Naive thymus-derived CD4-positive, alpha-beta T cell (primary cell): Measurements from ENCODE around the gene TMEM9. TPM values are rescaled to one million over a fixed set of nuclear protein-coding genes. Genes with fewer than 3 reads are reported as not detected.
"Not testable (repeated sequence)": the region's sequence is repeated elsewhere in the genome, so short reads cannot be mapped to it uniquely, and the experiment has no call there.

ENCODE experiments used
- ATAC-seq: fragments of 150-1000 bp; cut with Tn5 transposase; 2 replicates; pipeline ENCODE4 v1.10.0; 2021; ENCODE audit warnings: mild to moderate bottlenecking, moderate library complexity
- CTCF ChIA-PET: fragments of 350-600 bp; sonication (Branson Sonifier 250); formaldehyde crosslinking; loops from one replicate; lab custom pipeline; 2021; ENCODE audit warnings: antibody characterized with exemption; lab: Charles Lee
- POLR2A ChIA-PET: fragments of 350-600 bp; sonication (Branson Sonifier 250); formaldehyde crosslinking; loops from one replicate; lab custom pipeline; 2021; ENCODE audit warnings: antibody characterized with exemption, inconsistent platforms; lab: Charles Lee
- DNase-seq, 9 donors: peaks; one replicate each; pipeline versions ENCODE4 v3.0.0 to v3.0.0-alpha.2; 2020 to 2022; ENCODE audit warnings: mixed read lengths in 1 of 9
- H3K27ac ChIP-seq: one replicate; pipeline ENCODE4 v1.7.0; 2013; ENCODE audit warnings: mild to moderate bottlenecking, low read depth, low read length, moderate library complexity
- H3K27me3 ChIP-seq, 2 donors: one replicate each; pipeline ENCODE4 v1.7.0; 2013; ENCODE audit warnings: low read length in 2 of 2, mild to moderate bottlenecking in 2 of 2, moderate library complexity in 2 of 2; ENCODE audit not compliant: control insufficient read depth in 2 of 2, insufficient read depth in 2 of 2
- H3K36me3 ChIP-seq, 3 experiments: 1 replicate in 2 of 3; 2 replicates in 1 of 3; pipeline ENCODE4 v1.7.0; 2013; ENCODE audit warnings: low read length in 3 of 3, mild to moderate bottlenecking in 3 of 3, moderate library complexity in 1 of 3; ENCODE audit not compliant: insufficient read depth in 3 of 3, control insufficient read depth in 2 of 3
- H3K4me1 ChIP-seq, 2 donors: one replicate each; pipeline ENCODE4 v1.7.0; 2013; ENCODE audit warnings: low read length in 2 of 2, mild to moderate bottlenecking in 2 of 2, moderate library complexity in 1 of 2; ENCODE audit not compliant: control insufficient read depth in 2 of 2, insufficient read depth in 2 of 2
- H3K4me3 ChIP-seq: 2 replicates; pipeline ENCODE4 v1.7.0; 2013; ENCODE audit warnings: mild to moderate bottlenecking, low read length
- H3K9me3 ChIP-seq, 3 experiments: 1 replicate in 2 of 3; 2 replicates in 1 of 3; pipeline ENCODE4 v1.7.0; 2013; ENCODE audit warnings: low read length in 3 of 3; ENCODE audit not compliant: control insufficient read depth in 2 of 3
- H3K27ac Mint-ChIP-seq, 9 donors: one replicate each; pipeline ENCODE4 v1.8.0; 2020 to 2022; ENCODE audit warnings: mixed read lengths in 9 of 9, mild to moderate bottlenecking in 8 of 9, moderate library complexity in 5 of 9, inconsistent platforms in 2 of 9
- H3K27me3 Mint-ChIP-seq, 5 donors: one replicate each; pipeline ENCODE4 v1.8.0; 2021 to 2022; ENCODE audit warnings: mixed read lengths in 5 of 5, mild to moderate bottlenecking in 1 of 5
- H3K36me3 Mint-ChIP-seq, 5 donors: one replicate each; pipeline ENCODE4 v1.8.0; 2020 to 2022; ENCODE audit warnings: mixed read lengths in 5 of 5, mild to moderate bottlenecking in 3 of 5, inconsistent platforms in 1 of 5
- H3K4me1 Mint-ChIP-seq, 7 donors: one replicate each; pipeline ENCODE4 v1.8.0; 2020 to 2022; ENCODE audit warnings: mixed read lengths in 7 of 7, mild to moderate bottlenecking in 3 of 7, inconsistent platforms in 1 of 7
- H3K4me3 Mint-ChIP-seq, 10 donors: one replicate each; pipeline ENCODE4 v1.8.0; 2020 to 2022; ENCODE audit warnings: mild to moderate bottlenecking in 10 of 10, mixed read lengths in 10 of 10, moderate library complexity in 6 of 10, inconsistent platforms in 2 of 10
- H3K9me3 Mint-ChIP-seq, 11 donors: one replicate each; pipeline ENCODE4 v1.8.0; 2020 to 2022; ENCODE audit warnings: mixed read lengths in 11 of 11, mild to moderate bottlenecking in 4 of 11, inconsistent platforms in 1 of 11, moderate library complexity in 1 of 11
- intact Hi-C, 2 donors: fragments of 100-400 bp; cut with micrococcal nuclease; formaldehyde crosslinking; loops; one replicate each; pipeline ENCODE4 v1.15.1; 2023
- polyA plus RNA-seq, 2 donors: library from polyadenylated mRNA; unstranded; fragments of 300-500 nt; fragmentation: Illumina TruSeq; gene quantifications; one replicate each; pipeline ENCODE4 v1.2.3, GENCODE V29; 2021
- total RNA-seq, 6 experiments: library from RNA in 5 of 6; stranded (reverse) in 5 of 6; gene quantifications; 1 replicate in 5 of 6; 2 replicates in 1 of 6; pipeline ENCODE4 v1.2.3 and lab custom pipeline; 2021 to 2026

The TMEM9 gene
- total and polyA plus RNA-seq, 7 experiments from 2014 or later: 15.3 to 56.4 (median 22.7) TPM

DNA sequence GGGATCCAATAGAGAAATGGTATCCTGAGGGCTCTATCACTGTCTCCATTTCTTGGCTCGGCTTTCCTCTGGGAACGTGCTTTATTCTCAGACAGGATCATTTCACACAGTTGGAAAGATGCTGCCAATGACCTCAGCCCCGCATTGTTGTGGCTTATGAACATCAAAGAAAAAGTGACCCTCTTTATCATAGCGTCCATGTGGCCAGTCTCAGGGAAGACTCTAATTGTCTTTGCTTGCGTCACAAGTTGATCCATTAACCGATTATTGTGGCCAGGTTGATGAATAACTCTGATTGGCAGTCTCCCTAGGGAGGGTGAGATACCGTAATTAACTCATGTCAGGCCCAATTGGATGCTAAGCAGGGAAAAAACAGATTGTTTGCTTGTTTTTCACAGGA lies 10.4 kb upstream of the TMEM9 start:
- Histone ChIP-seq H3K36me3 (no peaks in the 10 kb centered on the region), H3K4me1 (no peaks in the 10 kb centered on the region), H3K27ac (no peak overlapping the region), H3K27me3 (no peaks in the 10 kb centered on the region), H3K4me3 (no peak overlapping the region), H3K9me3 (no peaks in the 10 kb centered on the region)
- Mint-ChIP-seq H3K4me3 (no peak overlapping the region), H3K4me1 (no peaks in the 10 kb centered on the region), H3K36me3 (no peaks in the 10 kb centered on the region), H3K9me3 (no peaks in the 10 kb centered on the region), H3K27ac (no peak overlapping the region), H3K27me3 (peaks cover 4 to 41% (median 7%) of the 10 kb centered on the region in 5 donors)
- POLR2A ChIA-PET: no interaction called here
- CTCF ChIA-PET: no interaction called here
- DNase-seq: no peak
- ATAC-seq: no peak
- intact Hi-C loops: no loop called here

- CTCF ChIA-PET: no interaction called here
Measured at GRCh38 chr1:201163707-201164106, 9.4 kb upstream of the TMEM9 start.

DNA sequence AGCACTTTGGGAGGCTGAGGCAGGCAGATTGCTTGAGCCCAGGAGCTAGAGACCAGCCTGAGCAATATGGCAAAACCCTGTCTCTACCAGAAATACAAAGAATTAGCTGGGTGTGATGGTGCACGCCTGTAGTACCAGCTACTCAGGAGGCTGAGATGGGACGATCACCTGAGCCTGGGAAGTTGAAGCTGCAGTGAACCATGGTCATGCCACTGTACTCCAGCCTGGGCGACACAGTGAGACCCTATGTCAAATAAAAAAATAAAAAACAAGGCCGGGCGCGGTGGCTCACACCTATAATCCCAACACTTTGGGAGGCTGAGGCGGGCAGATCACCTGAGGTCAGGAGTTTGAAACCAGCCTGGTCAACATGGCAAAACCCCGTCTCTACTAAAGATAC lies 8.8 kb upstream of the TMEM9 start:
- H3K27me3 ChIP-seq, H3K9me3 ChIP-seq, H3K4me1 ChIP-seq, intact Hi-C loops, POLR2A ChIA-PET, DNase-seq, H3K27ac ChIP-seq, H3K4me1 Mint-ChIP-seq, H3K36me3 Mint-ChIP-seq, H3K9me3 Mint-ChIP-seq, H3K4me3 ChIP-seq, ATAC-seq, H3K27ac Mint-ChIP-seq, H3K4me3 Mint-ChIP-seq, H3K36me3 ChIP-seq: not testable (repeated sequence)
- CTCF ChIA-PET: interaction anchor here (1.0 kb wide), 1 partner anchor 9 kb away, joined by 3 read pairs; the partner anchor contains the start of gene TMEM9
- peaks cover 6 to 38% (median 12%) of the 10 kb centered on the region in 5 donors for H3K27me3 Mint-ChIP-seq

More at GRCh38 chr1:201163707-201164106, 9.4 kb upstream of the TMEM9 start:
- Mint-ChIP-seq H3K27ac (no peak overlapping the region), H3K4me3 (no peak overlapping the region), H3K27me3 (peaks cover 6 to 40% (median 7%) of the 10 kb centered on the region in 5 donors), H3K4me1 (no peaks in the 10 kb centered on the region), H3K36me3 (no peaks in the 10 kb centered on the region), H3K9me3 (no peaks in the 10 kb centered on the region)
- Histone ChIP-seq H3K4me3 (no peak overlapping the region), H3K27me3 (no peaks in the 10 kb centered on the region), H3K9me3 (no peaks in the 10 kb centered on the region), H3K27ac (no peak overlapping the region), H3K36me3 (no peaks in the 10 kb centered on the region), H3K4me1 (no peaks in the 10 kb centered on the region)
- intact Hi-C loops: no loop called here
- POLR2A ChIA-PET: no interaction called here
- ATAC-seq (no peak), DNase-seq (no peak)

DNA sequence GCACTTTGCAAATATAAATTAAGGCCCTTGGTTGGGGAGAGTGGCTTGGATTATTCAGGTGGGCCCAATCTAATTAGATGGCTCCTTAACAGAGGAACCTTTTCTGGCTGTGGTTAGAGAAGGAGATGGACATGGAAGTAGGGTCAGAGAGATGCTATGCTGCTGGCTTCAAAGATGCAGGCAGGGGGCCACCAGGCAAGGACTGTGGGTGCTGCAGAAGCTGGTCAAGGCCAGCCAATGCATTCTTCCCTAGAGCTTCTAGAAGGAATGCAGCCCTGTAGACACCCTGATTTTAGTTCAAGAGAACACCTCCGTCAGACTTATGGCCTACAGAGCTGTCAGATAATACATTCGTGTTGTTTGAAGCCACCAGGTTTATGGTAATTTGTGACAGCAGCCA lies 3.7 kb upstream of the TMEM9 start:
- Mint-ChIP-seq H3K9me3 (no peaks in the 10 kb centered on the region), H3K4me3 (no peak overlapping the region), H3K27ac (no peak overlapping the region), H3K36me3 (no peaks in the 10 kb centered on the region), H3K4me1 (peaks cover 10 to 21% (median 15%) of the 10 kb centered on the region in 7 donors), H3K27me3 (peaks cover 14 to 37% (median 17%) of the 10 kb centered on the region in 5 donors)
- Histone ChIP-seq H3K9me3 (no peaks in the 10 kb centered on the region), H3K27me3 (no peaks in the 10 kb centered on the region), H3K4me1 (peaks cover 7 to 14% of the 10 kb centered on the region in 2 donors), H3K27ac (no peak overlapping the region), H3K36me3 (peaks cover 0 to 4% (median 0%) of the 10 kb centered on the region in 3 experiments), H3K4me3 (no peak overlapping the region)
- ATAC-seq (no peak), DNase-seq (no peak)
- CTCF ChIA-PET: no interaction called here
- POLR2A ChIA-PET: no interaction called here
- intact Hi-C loops: loop anchor here (10.0 kb wide), 4 partner anchors 413 to 1797 kb away; partner anchors contain the start of genes ADIPOR1 (in 1 of the 2) and TIMM17A (in 1 of the 2)

DNA sequence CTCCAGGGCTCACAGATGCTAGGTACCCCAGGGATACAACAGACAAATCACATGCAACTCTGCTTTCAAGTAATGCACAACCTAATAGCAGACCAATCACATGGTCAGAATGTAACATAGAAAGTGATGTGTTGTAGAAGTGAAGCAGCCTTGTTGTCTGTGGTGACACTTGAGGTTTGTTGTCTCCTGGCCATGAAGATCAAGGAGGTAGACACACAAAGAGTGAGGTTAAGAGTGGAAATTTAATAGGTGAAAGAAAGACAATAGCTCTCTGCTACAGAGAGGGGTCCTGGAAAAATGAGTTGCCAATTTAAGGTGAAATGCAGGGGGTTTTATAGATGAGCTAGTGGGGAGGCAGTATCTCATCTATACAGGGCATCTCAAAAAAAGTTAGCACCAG lies 2.5 kb upstream of the TMEM9 start:
- ATAC-seq (no peak), DNase-seq (no peak)
- H3K36me3 Mint-ChIP-seq: no peaks in the 10 kb centered on the region
- H3K9me3 Mint-ChIP-seq: no peaks in the 10 kb centered on the region
- H3K4me1 ChIP-seq: peaks cover 7 to 14% of the 10 kb centered on the region in 2 donors
- no peak overlapping the region for H3K27ac ChIP-seq
- H3K27me3 ChIP-seq: no peaks in the 10 kb centered on the region
- POLR2A ChIA-PET: interaction anchor here (1.3 kb wide), 1 partner anchor 137 kb away, joined by 4 read pairs; no protein-coding TSS in a partner anchor
- peaks cover 9 to 29% (median 14%) of the 10 kb centered on the region in 5 donors for H3K27me3 Mint-ChIP-seq
- H3K36me3 ChIP-seq: peaks cover 0 to 7% (median 0%) of the 10 kb centered on the region in 3 experiments
- no peak overlapping the region for H3K27ac Mint-ChIP-seq
- CTCF ChIA-PET: no interaction called here
- H3K9me3 ChIP-seq: no peaks in the 10 kb centered on the region
- intact Hi-C loops: loop anchor here (10.0 kb wide), 4 partner anchors 412 to 1798 kb away; partner anchors contain the start of genes ADIPOR1 (in 1 of the 2) and TIMM17A (in 1 of the 2)
- H3K4me3 Mint-ChIP-seq: peak overlapping the region in 1 of 10 donors; percentile 33
- no peak overlapping the region for H3K4me3 ChIP-seq
- H3K4me1 Mint-ChIP-seq: peaks cover 12 to 29% (median 16%) of the 10 kb centered on the region in 7 donors

DNA sequence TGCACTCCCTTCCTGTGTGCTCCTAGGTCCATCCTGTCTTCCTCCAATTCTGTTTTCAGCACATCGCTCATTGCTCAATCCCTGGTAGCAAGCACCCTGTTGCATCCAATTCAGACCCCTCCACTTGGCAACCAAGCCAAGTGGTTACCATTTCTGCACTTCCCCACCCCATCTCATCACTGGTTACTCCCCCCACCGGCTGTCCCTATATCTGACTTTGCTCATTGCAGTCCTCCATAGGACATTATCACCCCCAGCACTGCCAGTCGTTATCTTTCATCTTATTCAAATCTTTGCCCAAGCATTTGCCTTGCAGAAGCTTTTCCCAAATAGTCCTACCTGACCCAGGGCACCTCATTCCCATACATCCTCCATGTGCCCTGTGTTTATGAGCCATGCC lies 2.1 kb upstream of the TMEM9 start:
- H3K9me3 Mint-ChIP-seq: no peaks in the 10 kb centered on the region
- Histone ChIP-seq H3K9me3 (no peaks in the 10 kb centered on the region), H3K4me1 (peaks cover 7 to 14% of the 10 kb centered on the region in 2 donors), H3K27ac (no peak overlapping the region), H3K27me3 (no peaks in the 10 kb centered on the region), H3K36me3 (peaks cover 0 to 11% (median 0%) of the 10 kb centered on the region in 3 experiments), H3K4me3 (no peak overlapping the region)
- DNase-seq (no peak), ATAC-seq (no peak)
- ChIA-PET POLR2A (interaction anchor here (1.3 kb wide), 1 partner anchor 136 kb away, joined by 4 read pairs; no protein-coding TSS in a partner anchor), CTCF (interaction anchor here (0.6 kb wide), 1 partner anchor 128 kb away, joined by 3 read pairs; no protein-coding TSS in a partner anchor)
- H3K27me3 Mint-ChIP-seq: peaks cover 9 to 29% (median 14%) of the 10 kb centered on the region in 5 donors
- H3K4me1 Mint-ChIP-seq: peaks cover 12 to 29% (median 16%) of the 10 kb centered on the region in 7 donors
- peak overlapping the region in 2 of 10 donors; percentile 33 to 38 for H3K4me3 Mint-ChIP-seq
- peaks cover 0 to 3% (median under 1%) of the 10 kb centered on the region in 5 donors for H3K36me3 Mint-ChIP-seq
- intact Hi-C loops: loop anchor here (10.0 kb wide), 4 partner anchors 412 to 1798 kb away; partner anchors contain the start of genes ADIPOR1 (in 1 of the 2) and TIMM17A (in 1 of the 2)
- peak overlapping the region in 1 of 9 donors; percentile 76 for H3K27ac Mint-ChIP-seq
